Activated CD4-positive, alpha-beta T cell treated with anti-CD3 and anti-CD28 coated beads for 36 hours (primary cell): ENCODE measurements around the gene DTYMK. TPM values are rescaled to one million over a fixed set of nuclear protein-coding genes. Genes with fewer than 3 reads are reported as not detected.
A peak's percentile ranks its signal among the peaks of the same experiment; 100 is the strongest.

Experiments
- ATAC-seq: fragments of 200-7000 bp; cut with Tn5 transposase; one replicate; pipeline ENCODE4 v1.10.0; 2021; ENCODE audit warnings: mild to moderate bottlenecking, moderate library complexity
- CTCF ChIA-PET: fragments of 350-600 bp; sonication (Branson Sonifier 250); formaldehyde crosslinking; loops from one replicate; lab custom pipeline; 2021; ENCODE audit warnings: antibody characterized with exemption; lab: Charles Lee
- POLR2A ChIA-PET: fragments of 350-600 bp; sonication (Branson Sonifier 250); formaldehyde crosslinking; loops from one replicate; lab custom pipeline; 2021; ENCODE audit warnings: antibody characterized with exemption, inconsistent platforms; lab: Charles Lee
- DNase-seq: peaks from one replicate; pipeline ENCODE4 v3.0.0-alpha.2; 2020
- H3K27ac Mint-ChIP-seq: one replicate; pipeline ENCODE4 v1.8.0; 2021; ENCODE audit warnings: mixed read lengths
- H3K27me3 Mint-ChIP-seq: one replicate; pipeline ENCODE4 v1.8.0; 2021; ENCODE audit warnings: mixed read lengths
- H3K36me3 Mint-ChIP-seq: one replicate; pipeline ENCODE4 v1.8.0; 2021; ENCODE audit warnings: low read depth, mixed read lengths
- H3K4me1 Mint-ChIP-seq: one replicate; pipeline ENCODE4 v1.8.0; 2021; ENCODE audit warnings: mixed read lengths
- H3K4me3 Mint-ChIP-seq: one replicate; pipeline ENCODE4 v1.8.0; 2021; ENCODE audit warnings: mild to moderate bottlenecking, moderate library complexity, mixed read lengths
- H3K9me3 Mint-ChIP-seq: one replicate; pipeline ENCODE4 v1.8.0; 2021; ENCODE audit warnings: low read depth, mixed read lengths
- intact Hi-C, 2 experiments: fragments of 100-400 bp; cut with DNase I in 1 of 2; cut with micrococcal nuclease in 1 of 2; formaldehyde crosslinking; loops; one replicate each; pipeline versions ENCODE4 v1.14.2 to v1.15.1; 2022 to 2024; cut with DNase I, micrococcal nuclease
- total RNA-seq, 2 experiments: library from RNA; stranded (reverse); gene quantifications; one replicate each; pipeline ENCODE4 v1.2.3, GENCODE V29; 2021

The DTYMK gene
- total RNA-seq, 2 experiments from 2014 or later, result 79.8 to 93.1 TPM

DNA sequence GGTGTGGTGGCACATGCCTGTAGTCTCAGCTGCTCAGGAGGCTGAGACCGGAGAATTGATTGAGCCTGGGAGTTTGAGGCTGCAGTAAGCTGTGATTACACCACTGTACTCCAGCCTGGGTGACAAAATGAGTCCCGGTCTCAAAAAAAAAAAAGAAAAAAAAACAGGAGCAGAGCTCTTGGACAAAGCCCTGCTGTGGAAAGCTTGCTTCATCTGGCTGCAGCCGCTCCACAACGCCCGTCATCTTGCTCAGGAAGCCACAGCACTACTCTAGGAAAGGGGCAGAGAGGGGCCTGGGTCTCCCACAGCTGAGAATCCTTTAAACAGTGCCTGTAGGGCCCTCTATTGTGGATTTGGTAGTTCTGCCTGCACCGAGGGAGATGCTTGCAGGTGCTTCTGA is 38.2 kb downstream of the DTYMK start:
- H3K27me3 Mint-ChIP-seq, result no peaks in the 10 kb centered on the region
- POLR2A ChIA-PET, result no interaction called here
- CTCF ChIA-PET, result interaction anchor here (0.6 kb wide), 1 partner anchor 44 kb away, joined by 3 read pairs; no protein-coding TSS in a partner anchor
- peaks cover 12% of the 10 kb centered on the region for H3K36me3 Mint-ChIP-seq
- H3K4me1 Mint-ChIP-seq, result peaks cover 9% of the 10 kb centered on the region
- ATAC-seq (no peak), DNase-seq (no peak)
- no peak overlapping the region for H3K4me3 Mint-ChIP-seq
- no peak overlapping the region for H3K27ac Mint-ChIP-seq
- no peaks in the 10 kb centered on the region for H3K9me3 Mint-ChIP-seq
- intact Hi-C loops, result no loop called here

DNA sequence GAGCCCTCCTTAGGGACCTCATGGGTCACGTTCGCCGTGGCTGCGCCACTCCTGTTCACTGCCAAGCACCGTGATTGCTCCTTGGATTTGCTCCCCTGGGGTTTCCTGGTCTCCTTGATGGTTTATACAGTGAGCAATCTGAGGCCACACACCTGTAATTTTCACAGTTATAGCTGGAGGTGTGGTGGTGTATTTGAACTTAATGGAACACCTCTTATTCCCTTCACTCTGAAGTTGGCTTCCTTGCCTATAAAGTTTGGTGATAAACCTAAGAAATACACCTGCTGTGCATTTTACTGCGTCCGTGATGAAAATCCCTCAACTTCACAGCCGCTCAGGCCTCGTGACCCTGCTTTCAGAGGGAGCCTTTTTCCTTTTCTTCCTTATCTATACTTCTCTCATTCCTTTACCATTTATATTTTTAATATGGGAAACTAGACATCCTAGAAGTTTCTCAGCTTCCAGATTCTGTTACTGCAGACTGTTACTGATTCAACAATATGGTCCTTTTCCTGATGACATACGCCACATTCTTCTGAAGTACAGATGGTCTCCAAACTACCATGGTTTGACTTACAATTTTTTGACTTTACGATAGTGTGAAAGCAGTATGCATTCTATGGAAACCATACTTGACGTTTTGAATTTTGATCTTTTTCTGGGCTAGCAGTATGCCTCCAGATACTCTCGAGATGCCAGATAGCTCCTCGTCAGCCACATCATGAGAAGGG is 40.5 kb downstream of the DTYMK start:
- CTCF ChIA-PET, result interaction anchor here (0.5 to 1.1 kb wide), 2 partner anchors 88 to 231 kb away, joined by 3 read pairs; no protein-coding TSS in a partner anchor
- H3K27ac Mint-ChIP-seq, result no peak overlapping the region
- POLR2A ChIA-PET, result interaction anchor here (0.6 kb wide), 1 partner anchor 53 kb away, joined by 3 read pairs; no protein-coding TSS in a partner anchor
- peaks cover 2% of the 10 kb centered on the region for H3K36me3 Mint-ChIP-seq
- no peak for DNase-seq
- peaks cover 19% of the 10 kb centered on the region for H3K4me1 Mint-ChIP-seq
- no peak overlapping the region for H3K4me3 Mint-ChIP-seq
- H3K9me3 Mint-ChIP-seq, result no peaks in the 10 kb centered on the region
- ATAC-seq, result no peak
- no peaks in the 10 kb centered on the region for H3K27me3 Mint-ChIP-seq
- intact Hi-C loops, result no loop called here

- Mint-ChIP-seq H3K4me1 (peaks cover 27% of the 10 kb centered on the region), H3K4me3 (no peak overlapping the region), H3K36me3 (peaks cover 3% of the 10 kb centered on the region), H3K27ac (no peak overlapping the region), H3K9me3 (no peaks in the 10 kb centered on the region), H3K27me3 (no peaks in the 10 kb centered on the region)
- ChIA-PET CTCF (interaction anchor here (1.1 kb wide), 1 partner anchor 88 kb away, joined by 3 read pairs; no protein-coding TSS in a partner anchor), POLR2A (interaction anchor here (0.6 kb wide), 1 partner anchor 52 kb away, joined by 3 read pairs; no protein-coding TSS in a partner anchor)
- DNase-seq (no peak), ATAC-seq (no peak)
- intact Hi-C loops, result no loop called here
Measured at GRCh38 chr2:241645056-241645914, 41.3 kb downstream of the DTYMK start.

DNA sequence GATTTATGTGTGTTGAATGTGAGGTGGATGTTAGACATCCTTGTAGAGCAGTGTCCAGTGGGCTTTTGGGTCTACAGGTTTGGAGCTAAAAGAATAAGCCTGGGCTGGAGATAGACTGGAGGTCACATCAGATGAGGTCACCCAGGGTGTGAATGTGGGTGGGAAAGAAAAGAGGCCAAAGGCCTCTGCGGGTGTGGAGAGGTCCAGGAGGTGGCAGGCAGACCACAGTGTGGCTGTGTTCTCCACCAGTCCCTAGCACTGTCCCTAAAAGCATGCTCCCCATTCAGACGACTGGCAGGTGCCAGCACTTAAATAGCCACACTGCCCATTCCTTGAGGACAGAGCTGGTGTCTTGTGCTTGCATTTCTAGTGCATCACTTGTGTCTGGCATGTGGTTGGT is 45.0 kb downstream of the DTYMK start:
- H3K27ac Mint-ChIP-seq, result peak overlapping the region; percentile 69
- CTCF ChIA-PET, result no interaction called here
- intact Hi-C loops, result no loop called here

GRCh38 chr2:241640165-241640795 is 46.3 kb downstream of the DTYMK start:
- DNase-seq (no peak), ATAC-seq (no peak)
- CTCF ChIA-PET, result interaction anchor here (0.6 kb wide), 1 partner anchor 131 kb away, joined by 5 read pairs; no protein-coding TSS in a partner anchor
- Mint-ChIP-seq H3K27me3 (no peaks in the 10 kb centered on the region), H3K36me3 (peaks cover 16% of the 10 kb centered on the region), H3K4me1 (peaks cover 45% of the 10 kb centered on the region), H3K9me3 (no peaks in the 10 kb centered on the region), H3K27ac (peak overlapping the region; percentile 37), H3K4me3 (no peak overlapping the region)
- POLR2A ChIA-PET, result no interaction called here
- intact Hi-C loops, result no loop called here

More for the DNA sequence above, 45.0 kb downstream of the DTYMK start:
- no peak for DNase-seq
- ATAC-seq, result no peak
- H3K4me3 Mint-ChIP-seq, result no peak overlapping the region
- peaks cover 43% of the 10 kb centered on the region for H3K4me1 Mint-ChIP-seq
- peaks cover 16% of the 10 kb centered on the region for H3K36me3 Mint-ChIP-seq
- POLR2A ChIA-PET, result interaction anchor here (0.6 to 1.0 kb wide), 2 partner anchors 57 to 353 kb away, joined by 3 to 8 read pairs; no protein-coding TSS in a partner anchor
- H3K27me3 Mint-ChIP-seq, result no peaks in the 10 kb centered on the region
- no peaks in the 10 kb centered on the region for H3K9me3 Mint-ChIP-seq

DNA sequence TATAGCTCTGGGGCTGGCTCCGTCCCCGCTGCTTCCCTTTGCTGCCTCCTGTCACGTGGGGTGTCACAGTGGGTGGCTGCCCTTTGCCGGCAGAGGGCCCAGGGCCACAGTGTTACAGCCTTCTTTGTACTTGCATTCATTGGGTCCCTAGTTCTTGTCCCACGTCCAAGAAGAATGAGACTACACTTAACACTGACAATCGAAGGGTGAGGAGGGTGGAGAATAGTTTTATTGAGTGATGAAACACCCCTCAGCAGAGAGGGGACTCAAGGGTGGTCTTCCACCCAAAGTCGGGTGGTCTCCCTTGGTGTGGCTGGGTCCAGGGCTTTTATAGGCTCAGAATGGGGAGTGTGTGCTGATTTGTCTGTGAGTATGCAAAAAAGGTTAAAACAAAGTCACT is 47.2 kb downstream of the DTYMK start:
- ChIA-PET CTCF (no interaction called here), POLR2A (no interaction called here)
- Mint-ChIP-seq H3K36me3 (peaks cover 21% of the 10 kb centered on the region), H3K9me3 (no peaks in the 10 kb centered on the region), H3K4me3 (peak overlapping the region; percentile 34), H3K27ac (peak overlapping the region; percentile 37), H3K4me1 (peaks cover 52% of the 10 kb centered on the region), H3K27me3 (no peaks in the 10 kb centered on the region)
- intact Hi-C loops, result loop anchor here in 1 of 2 experiments (5.0 kb wide), 1 partner anchor 448 kb away; no protein-coding TSS in a partner anchor
- DNase-seq (no peak), ATAC-seq (no peak)

DNA sequence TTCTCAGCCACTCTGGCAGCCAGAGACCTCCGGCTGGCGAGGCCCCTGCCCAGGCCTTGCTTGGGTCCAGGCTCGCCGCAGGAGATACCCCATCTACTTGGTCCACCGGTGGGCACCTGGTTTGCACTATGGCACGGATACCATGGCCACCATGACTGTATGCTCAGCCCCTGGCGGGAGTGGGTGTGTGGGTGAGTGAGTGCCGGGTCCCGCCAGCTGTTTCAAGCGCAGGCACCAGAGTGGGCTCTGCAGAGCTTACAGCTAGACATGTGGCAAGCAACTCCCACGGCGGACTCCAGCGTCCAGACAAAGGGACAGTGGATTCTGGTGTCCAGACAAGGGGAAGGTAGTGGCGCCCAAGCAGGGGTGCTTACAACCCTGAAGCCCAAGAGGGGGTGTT is 47.7 kb downstream of the DTYMK start:
- Mint-ChIP-seq H3K4me3 (peak overlapping the region; percentile 84), H3K27me3 (no peaks in the 10 kb centered on the region), H3K4me1 (peaks cover 52% of the 10 kb centered on the region), H3K9me3 (no peaks in the 10 kb centered on the region), H3K36me3 (peaks cover 21% of the 10 kb centered on the region), H3K27ac (peak overlapping the region; percentile 58)
- DNase-seq (no peak), ATAC-seq (no peak)
- intact Hi-C loops, result loop anchor here in 1 of 2 experiments (5.0 kb wide), 1 partner anchor 448 kb away; no protein-coding TSS in a partner anchor
- ChIA-PET POLR2A (no interaction called here), CTCF (interaction anchor here (0.7 to 1.3 kb wide), 3 partner anchors 23 to 489 kb away, joined by 3 to 4 read pairs (median 4); partner anchors contain the start of gene PASK)

- ATAC-seq (peak; percentile 21), DNase-seq (peak; percentile 72)
- peaks cover 25% of the 10 kb centered on the region for H3K36me3 Mint-ChIP-seq
- no peaks in the 10 kb centered on the region for H3K9me3 Mint-ChIP-seq
- H3K27ac Mint-ChIP-seq, result peak overlapping the region; percentile 96
- peak overlapping the region; percentile 84 for H3K4me3 Mint-ChIP-seq
- POLR2A ChIA-PET, result interaction anchor here (0.7 to 1.6 kb wide), 3 partner anchors 48 to 490 kb away, joined by 3 to 9 read pairs (median 3); partner anchors contain the start of genes DTYMK and ING5
- H3K27me3 Mint-ChIP-seq, result no peaks in the 10 kb centered on the region
- CTCF ChIA-PET, result interaction anchor here (0.7 to 1.3 kb wide), 5 partner anchors 20 to 489 kb away, joined by 3 to 4 read pairs (median 3); partner anchors contain the start of gene PASK
- intact Hi-C loops, result loop anchor here (1.0 to 5.0 kb wide), 16 partner anchors 18 to 1077 kb away; partner anchors contain the start of genes DTYMK (in 2 of the 2), D2HGDH (in 1 of the 2), DUSP28 (in 1 of the 2) and FARP2 (in 1 of the 2)
- H3K4me1 Mint-ChIP-seq, result peaks cover 52% of the 10 kb centered on the region
Measured at GRCh38 chr2:241637795-241638660, 48.6 kb downstream of the DTYMK start.

- intact Hi-C loops, result loop anchor here (1.0 to 5.0 kb wide), 16 partner anchors 17 to 1076 kb away; partner anchors contain the start of genes DTYMK (in 2 of the 2), D2HGDH (in 1 of the 2), DUSP28 (in 1 of the 2) and FARP2 (in 1 of the 2)
- Mint-ChIP-seq H3K4me3 (peak within 1 kb of the TSS; percentile 84), H3K9me3 (no peaks in the 10 kb centered on the region), H3K27ac (peak within 1 kb of the TSS; percentile 96), H3K4me1 (peaks cover 50% of the 10 kb centered on the region), H3K36me3 (peaks cover 31% of the 10 kb centered on the region), H3K27me3 (no peaks in the 10 kb centered on the region)
- DNase-seq (peak; percentile 90), ATAC-seq (peak; percentile 69)
- POLR2A ChIA-PET, result interaction anchor here (1.4 to 1.6 kb wide), 2 partner anchors 49 to 65 kb away, joined by 3 to 9 read pairs; partner anchors contain the start of genes DTYMK and ING5
- CTCF ChIA-PET, result interaction anchor here (0.8 to 1.3 kb wide), 2 partner anchors 19 to 28 kb away, joined by 3 read pairs; no protein-coding TSS in a partner anchor
Measured at GRCh38 chr2:241637018-241637794, 49.4 kb downstream of the DTYMK start, which contains the start of the genes ATG4B and THAP4. Gene ATG4B, plus strand, starts transcription at chr2:241637693. Its CDS starts 22 bp downstream, at chr2:241637715. Gene THAP4, minus strand, starts transcription at chr2:241637158. Its CDS starts 141 bp downstream, at chr2:241637017.
